H1 (cell line): ENCODE measurements around the gene DEAF1. TPM values are rescaled to one million over a fixed set of nuclear protein-coding genes. Genes with fewer than 3 reads are reported as not detected.
A peak's percentile ranks its signal among the peaks of the same experiment; 100 is the strongest.

Source experiments
- CTCF ChIA-PET: fragments of 300-600 bp; sonication (Branson Sonifier 250); formaldehyde crosslinking; loops from one replicate; lab custom pipeline; 2021; ENCODE audit not compliant: partially characterized antibody; lab: Charles Lee
- POLR2A ChIA-PET: fragments of 300-600 bp; sonication (Branson Sonifier 250); formaldehyde crosslinking; loops from one replicate; lab custom pipeline; 2021; ENCODE audit warnings: inconsistent platforms; ENCODE audit not compliant: partially characterized antibody; lab: Charles Lee
- DNase-seq, 2 experiments: peaks; one replicate each; pipeline versions ENCODE4 v3.0.0 to v3.0.0-alpha.2; 2010 to 2022; ENCODE audit warnings: low spot score in 2 of 2, low read depth in 1 of 2, mixed read lengths in 1 of 2
- FAIRE-seq: peaks from 2 replicates; lab custom pipeline; 2011; peaks lifted over from hg19 to GRCh38; lab: Jason Lieb, UNC
- H2AFZ ChIP-seq: 2 replicates; pipeline ENCODE4 v1.8.1; 2012; ENCODE audit warnings: low read length, inconsistent platforms
- H2AK5ac ChIP-seq: 2 replicates; pipeline ENCODE4 v1.6.1; 2013; ENCODE audit warnings: low read depth, low read length
- H2BK120ac ChIP-seq: replicated peaks from 2 replicates; pipeline ENCODE3; 2013; ENCODE audit warnings: low read depth, low read length, inconsistent platforms
- H2BK12ac ChIP-seq: 2 replicates; pipeline ENCODE4 v1.6.1; 2013; ENCODE audit warnings: low read depth, low read length
- H2BK15ac ChIP-seq: 2 replicates; pipeline ENCODE4 v1.6.1; 2013; ENCODE audit warnings: low read length
- H2BK20ac ChIP-seq: 2 replicates; pipeline ENCODE4 v1.6.1; 2013; ENCODE audit warnings: low read length
- H2BK5ac ChIP-seq: 2 replicates; pipeline ENCODE4 v1.6.1; 2013; ENCODE audit warnings: low read depth, low read length
- H3K14ac ChIP-seq: 2 replicates; pipeline ENCODE4 v1.6.1; 2013; ENCODE audit warnings: inconsistent platforms; ENCODE audit not compliant: insufficient read length
- H3K18ac ChIP-seq: 2 replicates; pipeline ENCODE4 v1.6.1; 2013; ENCODE audit warnings: low read length; ENCODE audit errors: extremely low read depth
- H3K23ac ChIP-seq: 2 replicates; pipeline ENCODE4 v1.6.1; 2013; ENCODE audit warnings: inconsistent platforms; ENCODE audit not compliant: insufficient read length
- H3K23me2 ChIP-seq: 2 replicates; pipeline ENCODE4 v1.6.1; 2013; ENCODE audit warnings: low read depth, low read length
- H3K27ac ChIP-seq: 2 replicates; pipeline ENCODE4 v1.6.1; 2011; ENCODE audit warnings: low read depth, low read length, inconsistent platforms
- H3K27me3 ChIP-seq, 4 experiments: replicated peaks in 1 of 4; 1 replicate in 1 of 4; 2 replicates in 3 of 4; pipeline versions ENCODE4 v1.6.1 to v1.8.1; 2011 to 2013; ENCODE audit warnings: low read length in 3 of 4, mild to moderate bottlenecking in 3 of 4, inconsistent platforms in 2 of 4, mixed read lengths in 2 of 4, moderate library complexity in 1 of 4; ENCODE audit not compliant: control insufficient read depth in 3 of 4, insufficient read depth in 3 of 4; ENCODE audit errors: extremely low read depth in 1 of 4
- H3K36me3 ChIP-seq, 4 experiments: 2 replicates each; pipeline versions ENCODE4 v1.6.1 to v1.8.1; 2011 to 2013; ENCODE audit warnings: mild to moderate bottlenecking in 4 of 4, low read length in 3 of 4, moderate library complexity in 2 of 4, control low read depth in 1 of 4, inconsistent platforms in 1 of 4; ENCODE audit not compliant: insufficient read depth in 4 of 4, control insufficient read depth in 2 of 4
- H3K4ac ChIP-seq: replicated peaks from 2 replicates; pipeline ENCODE3; 2013; ENCODE audit warnings: low read length, low read depth, mixed read lengths, inconsistent platforms; ENCODE audit not compliant: insufficient read length
- H3K4me1 ChIP-seq, 4 experiments: replicated peaks in 1 of 4; 1 replicate in 1 of 4; 2 replicates in 3 of 4; pipeline versions ENCODE4 v1.6.1 to v1.8.1; 2011 to 2013; ENCODE audit warnings: low read length in 3 of 4, inconsistent platforms in 2 of 4, mixed read lengths in 1 of 4; ENCODE audit not compliant: insufficient read depth in 4 of 4, control insufficient read depth in 3 of 4
- H3K4me2 ChIP-seq, 2 experiments: 2 replicates each; pipeline versions ENCODE4 v1.6.1 to v1.8.1; 2011 to 2013; ENCODE audit warnings: low read depth in 2 of 2, low read length in 2 of 2, control low read depth in 1 of 2, inconsistent platforms in 1 of 2, mild to moderate bottlenecking in 1 of 2; ENCODE audit not compliant: insufficient read depth in 1 of 2
- H3K4me3 ChIP-seq, 4 experiments: fragments of 200-600, 300-600 bp in 1 of 4; sonication (generic), shearing (Covaris generic), sonication (Bioruptor Twin) in 1 of 4; 2 replicates each; pipeline versions ENCODE4 v1.5.1 to v1.8.1; 2011 to 2016; ENCODE audit warnings: low read length in 4 of 4, low read depth in 3 of 4, control low read depth in 2 of 4, inconsistent platforms in 2 of 4, mild to moderate bottlenecking in 2 of 4, mixed read lengths in 1 of 4, moderate library complexity in 1 of 4; ENCODE audit not compliant: insufficient read depth in 2 of 4; ENCODE audit errors: extremely low read depth in 1 of 4
- H3K56ac ChIP-seq: replicated peaks from 2 replicates; pipeline ENCODE3; 2013; ENCODE audit warnings: low read depth, mild to moderate bottlenecking, mixed read lengths, low read length, inconsistent platforms; ENCODE audit not compliant: insufficient read length
- H3K79me1 ChIP-seq: 2 replicates; pipeline ENCODE4 v1.6.1; 2013; ENCODE audit warnings: low read depth, low read length, control low read depth
- H3K79me2 ChIP-seq, 2 experiments: 2 replicates each; pipeline versions ENCODE4 v1.6.1 to v1.8.1; 2012 to 2013; ENCODE audit warnings: low read length in 2 of 2, mild to moderate bottlenecking in 2 of 2, inconsistent platforms in 1 of 2; ENCODE audit not compliant: insufficient read depth in 2 of 2, control insufficient read depth in 1 of 2
- H3K9ac ChIP-seq, 4 experiments: replicated peaks in 1 of 4; 1 replicate in 1 of 4; 2 replicates in 3 of 4; pipeline versions ENCODE4 v1.6.1 to v1.8.1; 2011 to 2013; ENCODE audit warnings: low read depth in 3 of 4, low read length in 3 of 4, control low read depth in 2 of 4, mild to moderate bottlenecking in 2 of 4, moderate library complexity in 2 of 4, inconsistent platforms in 1 of 4; ENCODE audit errors: extremely low read depth in 1 of 4
- H3K9me3 ChIP-seq, 2 experiments: 2 replicates each; pipeline versions ENCODE4 v1.6.1 to v1.8.1; 2012 to 2013; ENCODE audit warnings: mild to moderate bottlenecking in 2 of 2, moderate library complexity in 2 of 2, control low read depth in 1 of 2, inconsistent platforms in 1 of 2, low read depth in 1 of 2, low read length in 1 of 2, mixed read lengths in 1 of 2; ENCODE audit not compliant: insufficient read depth in 2 of 2
- H4K20me1 ChIP-seq, 2 experiments: replicated peaks in 1 of 2; 2 replicates each; pipeline versions ENCODE3 to v1.8.1; 2011 to 2013; ENCODE audit warnings: inconsistent platforms in 2 of 2, low read length in 2 of 2, mild to moderate bottlenecking in 1 of 2; ENCODE audit not compliant: insufficient read depth in 2 of 2, control insufficient read depth in 1 of 2
- H4K5ac ChIP-seq: 2 replicates; pipeline ENCODE4 v1.6.1; 2013; ENCODE audit warnings: low read length, low read depth, mixed read lengths, inconsistent platforms; ENCODE audit not compliant: insufficient read length
- H4K8ac ChIP-seq: 2 replicates; pipeline ENCODE4 v1.8.0; 2013; ENCODE audit warnings: mild to moderate bottlenecking, moderate library complexity, low read length, inconsistent platforms; ENCODE audit not compliant: insufficient read depth; ENCODE audit errors: extremely low read depth
- H4K91ac ChIP-seq: replicated peaks from 2 replicates; pipeline ENCODE3; 2013; ENCODE audit warnings: low read length, mixed read lengths, inconsistent platforms; ENCODE audit not compliant: insufficient read length
- BACH1 ChIP-seq: IDR thresholded peaks from 2 replicates; pipeline ENCODE4 v1.6.1; 2012; ENCODE audit warnings: low read length, improper control_type of control experiment
- GABPA ChIP-seq: IDR thresholded peaks from 2 replicates; pipeline ENCODE4 v1.6.1; 2011; ENCODE audit warnings: mild to moderate bottlenecking, low read length, moderate library complexity, borderline replicate concordance; ENCODE audit not compliant: insufficient read depth
- NANOG ChIP-seq: IDR thresholded peaks from 2 replicates; pipeline ENCODE4 v1.6.1; 2011; ENCODE audit warnings: low read length, low read depth, mild to moderate bottlenecking, inconsistent platforms; ENCODE audit not compliant: insufficient read depth, poor library complexity, severe bottlenecking
- POLR2A ChIP-seq, 2 experiments: IDR thresholded peaks; 1 replicate in 1 of 2; 2 replicates in 1 of 2; pipeline ENCODE4 v1.6.1; 2011; ENCODE audit warnings: low read depth in 2 of 2, low read length in 2 of 2, mild to moderate bottlenecking in 2 of 2; ENCODE audit errors: control extremely low read depth in 1 of 2
- SP2 ChIP-seq: IDR thresholded peaks from 2 replicates; pipeline ENCODE4 v1.6.1; 2012; ENCODE audit warnings: mild to moderate bottlenecking, low read length, inconsistent platforms
- SP4 ChIP-seq: IDR thresholded peaks from 2 replicates; pipeline ENCODE4 v1.6.1; 2012; ENCODE audit warnings: low read length, inconsistent platforms
- TAF1 ChIP-seq: IDR thresholded peaks from 2 replicates; pipeline ENCODE4 v1.6.1; 2011; ENCODE audit warnings: mild to moderate bottlenecking, low read depth, low read length
- TAF7 ChIP-seq: optimal IDR thresholded peaks from 2 replicates; pipeline ENCODE3; 2011; ENCODE audit warnings: low read depth, mild to moderate bottlenecking, inconsistent platforms, low read length, moderate library complexity, borderline replicate concordance
- TBP ChIP-seq: IDR thresholded peaks from 2 replicates; pipeline ENCODE4 v1.6.1; 2011; ENCODE audit warnings: low read depth, low read length, improper control_type of control experiment
- TCF12 ChIP-seq: IDR thresholded peaks from 2 replicates; pipeline ENCODE4 v1.6.1; 2011; ENCODE audit warnings: low read depth, mild to moderate bottlenecking, low read length
- WGBS, 2 experiments: shearing (Covaris generic) in 1 of 2; methylation state at CpG; one replicate each; pipeline versions ENCODE4 v1.1.6 to v1.1.7; 2013 to 2015; ENCODE audit warnings: low lambda C conversion rate in 2 of 2, mixed read lengths in 2 of 2, inconsistent platforms in 1 of 2, low coverage in 1 of 2, missing lambda C conversion rate in 1 of 2; ENCODE audit not compliant: insufficient replicate concordance in 2 of 2, insufficient coverage in 1 of 2, insufficient read length in 1 of 2; ENCODE audit errors: extremely low coverage in 1 of 2, missing lambda C conversion rate in 1 of 2; 5-methylcytosine and 5-hydroxymethylcytosine counted together
- polyA plus RNA-seq, 7 experiments: library from polyadenylated mRNA; depleted of rRNA in 3 of 7; stranded (reverse) in 5 of 7; unstranded in 2 of 7; fragments of >200 nt in 5 of 7; fragments of 200-250 nt in 2 of 7; gene quantifications; 1 replicate in 5 of 7; 2 replicates in 1 of 7; 4 replicates in 1 of 7; pipeline versions ENCODE4 v1.2.1 to v1.2.3, GENCODE V29; 2011 to 2013; ENCODE audit warnings: missing spikeins in 2 of 7, mixed read lengths in 2 of 7
- total RNA-seq: library from RNA; stranded (reverse); fragmentation: NEBNext Ultra II Directional; extraction: Animal tissue kit (Norgen Biotek cat#: 25700); gene quantifications from 2 replicates; pipeline ENCODE4 v1.2.1, GENCODE V29; 2021
- TF ChIP-seq, protein P1 (sequence below): IDR thresholded peaks from 2 replicates; pipeline ENCODE4 v1.6.1; 2011; ENCODE audit warnings: low read length, improper control_type of control experiment

DEAF1 gene
- total and polyA plus RNA-seq, 2 of the 8 experiments (the other 6 are each of a cell fraction or from before 2014, with no cell fraction given): 47.3 to 58.4 TPM

- Histone ChIP-seq H4K8ac (no peak overlapping the region; the same call in 1 of the 2 replicates), H3K4me3 (no peak overlapping the region), H3K27me3 (no peaks in the 10 kb centered on the region), H3K4me2 (no peak overlapping the region), H2AK5ac (no peak overlapping the region), H3K23ac (no peak overlapping the region), H3K79me2 (peaks cover 5 to 33% of the 10 kb centered on the region in 2 experiments; a peak in 3 of 4 replicates), H3K4ac (no peak overlapping the region), H3K18ac (no peak overlapping the region), H3K14ac (no peak overlapping the region), H2BK120ac (no peak overlapping the region), H3K23me2 (peaks cover 7% of the 10 kb centered on the region; the same call in 1 of the 2 replicates), H3K4me1 (peaks cover 0 to 22% (median 5%) of the 10 kb centered on the region in 4 experiments; a peak in 6 of 7 replicates), H2BK5ac (0 out of 2 replicates have a peak overlapping the region, but pooled peaks have one; percentile 24), H2BK20ac (no peak overlapping the region), H4K5ac (no peak overlapping the region), H3K79me1 (peaks cover 12% of the 10 kb centered on the region; the same call in 1 of the 2 replicates), H4K20me1 (peaks cover 10 to 17% of the 10 kb centered on the region in 2 experiments), H3K9ac (no peak overlapping the region), H4K91ac (no peak overlapping the region), H3K27ac (no peak overlapping the region), H3K56ac (no peak overlapping the region), H2AFZ (no peak overlapping the region), H2BK12ac (no peak overlapping the region), H3K9me3 (peaks cover 0 to 2% of the 10 kb centered on the region in 2 experiments; a peak in 1 of 4 replicates), H2BK15ac (no peak overlapping the region), H3K36me3 (peaks cover 6 to 33% (median 18%) of the 10 kb centered on the region in 4 experiments; a peak in 7 of 8 replicates)
- FAIRE-seq (no peak), DNase-seq (no peak)
- ChIA-PET CTCF (interaction anchor here (0.8 to 2.1 kb wide), 7 partner anchors 10 to 70 kb away, joined by 3 to 10 read pairs (median 3); no protein-coding TSS in a partner anchor), POLR2A (interaction anchor here (0.9 to 2.8 kb wide), 6 partner anchors 11 to 86 kb away, joined by 3 to 9 read pairs (median 3); partner anchors contain the start of gene GATD1)
- 92% methylated on average over 27 of the region's 27 CpGs; no CpG with 5 or more reads in 1 of the 2 experiments for WGBS, 2 experiments
- no peak for TF ChIP-seq TCF12
- no peak for TF ChIP-seq GABPA
- TF ChIP-seq SP2: no peak
- no peak for TF ChIP-seq TAF7
- TF ChIP-seq, protein P1, sequence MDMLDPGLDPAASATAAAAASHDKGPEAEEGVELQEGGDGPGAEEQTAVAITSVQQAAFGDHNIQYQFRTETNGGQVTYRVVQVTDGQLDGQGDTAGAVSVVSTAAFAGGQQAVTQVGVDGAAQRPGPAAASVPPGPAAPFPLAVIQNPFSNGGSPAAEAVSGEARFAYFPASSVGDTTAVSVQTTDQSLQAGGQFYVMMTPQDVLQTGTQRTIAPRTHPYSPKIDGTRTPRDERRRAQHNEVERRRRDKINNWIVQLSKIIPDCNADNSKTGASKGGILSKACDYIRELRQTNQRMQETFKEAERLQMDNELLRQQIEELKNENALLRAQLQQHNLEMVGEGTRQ: no peak
- no peak for TF ChIP-seq POLR2A (IDR thresholded peaks at IDR 0.05; ENCODE audit: control extremely low read depth in 1 of 2, low read depth in 2 of 2, low read length in 2 of 2)
- TF ChIP-seq BACH1: no peak
- no peak for TF ChIP-seq TAF1
- TF ChIP-seq TBP: no peak
- TF ChIP-seq NANOG: no peak
- no peak for TF ChIP-seq SP4
Measured at GRCh38 chr11:690738-691633, 4.0 kb downstream of the DEAF1 start.
